Measurements from ENCODE around the gene FLVCR2.

FLVCR2 gene

DNA sequence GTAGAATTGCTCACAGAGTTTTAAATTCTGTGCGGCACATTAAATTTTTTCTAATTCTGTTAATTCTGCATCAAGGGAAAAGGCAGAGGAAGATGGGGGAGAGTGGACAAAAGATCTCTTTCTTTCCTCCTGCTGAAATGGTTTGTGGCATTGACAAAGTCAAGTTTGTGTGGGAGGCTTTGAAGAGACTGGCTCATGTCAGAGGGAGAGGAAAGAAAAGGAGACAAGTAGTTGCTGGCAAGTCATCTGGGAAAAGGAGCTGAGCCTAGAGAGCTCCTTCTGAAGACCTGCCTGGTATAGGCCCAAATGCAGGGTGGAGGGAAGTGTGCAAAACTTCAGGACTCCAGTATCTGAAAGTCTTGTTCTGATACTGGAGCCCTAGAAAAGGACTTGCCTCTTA is 119.0 kb downstream of the FLVCR2 start:
- no peaks in the 10 kb centered on the region for H3K4me1 ChIP-seq (ENCODE audit: control insufficient read depth, insufficient read depth, low read length)
- H3K36me3 ChIP-seq (ENCODE audit: control insufficient read depth, insufficient read depth, low read length), result no peaks in the 10 kb centered on the region
- no peaks in the 10 kb centered on the region for H3K27me3 ChIP-seq (ENCODE audit: control insufficient read depth, insufficient read depth, low read length)
- H3K4me3 ChIP-seq (ENCODE audit: low read length), result no peak overlapping the region
- no peaks in the 10 kb centered on the region for H3K9me3 ChIP-seq (ENCODE audit: control insufficient read depth, low read length)
- no peak overlapping the region for H3K9ac ChIP-seq (ENCODE audit: low read length)

Data from mucosa of stomach (tissue), 1 donor.